GM21390 (cell line): ENCODE measurements around the gene CD8B.
A peak's percentile ranks its signal among the peaks of the same experiment; 100 is the strongest.
"Not testable (repeated sequence)": the region's sequence is repeated elsewhere in the genome, so short reads cannot be mapped to it uniquely, and the experiment has no call there.

Source experiments
- ATAC-seq: cut with Tn5 transposase; IDR thresholded peaks from one replicate; pipeline ENCODE4 v1.9.1; 2021; ENCODE audit not compliant: unreplicated experiment

The CD8B gene

DNA sequence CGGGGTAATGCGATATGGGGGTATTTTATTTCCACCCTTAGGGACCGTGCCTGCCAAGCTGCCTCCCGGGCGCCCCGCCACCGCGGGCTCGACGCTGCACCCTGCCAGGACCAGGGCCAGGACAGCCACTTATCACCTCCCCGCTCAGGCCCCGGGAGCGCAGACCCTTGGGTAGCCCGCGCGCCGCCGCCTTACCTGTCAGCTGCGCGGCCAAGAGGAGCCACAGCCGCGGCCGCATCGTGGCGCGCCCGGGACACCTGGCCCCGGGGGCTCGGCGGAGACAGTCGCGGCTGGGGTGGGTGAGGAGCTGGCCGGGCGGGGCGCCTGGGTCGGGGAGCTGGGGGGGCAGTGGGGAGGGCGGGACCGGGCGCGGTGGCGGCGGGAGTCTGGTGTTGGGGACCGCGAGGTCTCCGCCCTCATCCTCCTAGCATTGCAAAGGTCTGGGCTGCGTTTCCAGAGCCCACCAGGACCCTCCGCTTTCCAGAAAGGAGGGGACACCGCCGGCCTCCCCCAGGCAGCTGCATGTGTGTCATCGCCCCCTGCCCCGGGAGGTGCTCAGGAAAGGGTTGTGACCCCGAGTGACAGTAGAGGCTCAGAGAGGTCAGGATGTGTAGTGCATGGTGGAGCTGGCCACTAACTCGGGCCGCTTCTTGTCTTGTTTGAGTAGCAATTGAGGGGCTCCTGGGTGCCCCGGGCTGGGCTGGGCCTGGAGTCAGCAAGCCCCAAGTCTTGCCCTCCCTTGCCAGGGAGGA, at the start of gene CD8B:
CD8B (minus strand) TSS at position 259 of the 752 bp plus-strand sequence; CDS start at position 238, 21 bp downstream.
- not testable (repeated sequence) for ATAC-seq

DNA sequence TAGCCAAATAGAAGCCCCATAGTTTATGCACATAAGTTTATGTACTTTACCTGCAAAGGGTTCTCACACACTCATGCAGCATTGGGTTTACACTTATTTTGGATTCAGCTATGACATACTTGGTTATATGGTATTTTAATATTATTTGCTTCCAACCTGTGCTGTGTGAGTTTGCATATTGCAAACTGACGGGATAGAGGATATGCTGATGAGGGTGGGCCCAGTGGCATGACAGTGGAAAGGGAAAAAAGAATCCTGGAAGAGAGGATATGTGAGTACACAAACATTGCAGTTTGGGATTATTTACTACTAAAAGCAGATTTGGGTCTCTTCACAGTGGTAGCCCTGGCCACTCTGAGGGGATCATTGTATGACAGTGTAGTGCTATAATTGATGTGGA, 44.2 kb upstream of the CD8B start:
- ATAC-seq = not testable (repeated sequence)

DNA sequence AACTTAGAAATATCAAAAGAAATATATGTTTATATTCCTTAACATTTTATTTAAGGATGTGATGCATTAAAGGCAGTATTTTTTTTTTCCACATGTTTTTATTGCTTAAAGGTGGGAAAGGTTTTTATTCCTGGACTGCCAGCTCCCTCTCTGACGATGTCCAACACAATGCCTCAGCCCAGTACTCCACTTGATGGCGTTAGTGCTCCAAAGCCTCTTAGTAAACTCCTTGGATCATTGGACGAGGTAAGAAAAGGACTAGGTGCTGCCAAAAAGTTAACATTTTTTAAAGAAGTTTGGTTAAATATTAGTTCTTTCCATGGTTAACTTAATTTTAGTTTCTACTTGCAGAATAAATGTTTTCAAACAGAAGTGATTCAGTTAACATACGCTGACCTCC, 39.0 kb upstream of the CD8B start:
- not testable (repeated sequence) for ATAC-seq

DNA sequence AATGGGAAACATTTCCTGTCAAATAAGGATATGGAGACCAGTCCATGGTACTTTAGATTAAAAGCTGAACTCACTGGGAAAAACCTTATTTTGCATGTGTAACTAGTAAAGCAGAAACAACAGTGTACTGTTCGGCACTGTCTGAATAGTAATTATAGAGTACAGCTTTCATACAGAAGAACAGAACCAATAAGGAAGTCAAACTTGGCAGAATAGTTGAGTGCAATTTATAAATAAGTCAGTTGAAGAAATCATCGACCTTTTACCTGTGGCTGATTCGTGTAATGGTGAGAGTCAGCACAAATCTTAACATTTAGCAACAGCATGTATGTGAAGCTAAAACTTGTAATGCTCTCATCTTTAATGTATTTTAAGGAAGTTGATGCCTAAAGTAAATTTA, 24.3 kb upstream of the CD8B start:
- ATAC-seq = peak; percentile 76

- ATAC-seq = not testable (repeated sequence)
These were observed 21.2 kb upstream of the CD8B start for GRCh38 chr2:86882865-86883264.

GRCh38 chr2:86882118-86882665, 20.5 kb upstream of the CD8B start:
- not testable (repeated sequence) for ATAC-seq

- ATAC-seq = not testable (repeated sequence)
These were observed 17.3 kb upstream of the CD8B start for GRCh38 chr2:86878986-86879385.

- ATAC-seq = not testable (repeated sequence)
These were observed 9.3 kb upstream of the CD8B start for GRCh38 chr2:86870941-86871340.

DNA sequence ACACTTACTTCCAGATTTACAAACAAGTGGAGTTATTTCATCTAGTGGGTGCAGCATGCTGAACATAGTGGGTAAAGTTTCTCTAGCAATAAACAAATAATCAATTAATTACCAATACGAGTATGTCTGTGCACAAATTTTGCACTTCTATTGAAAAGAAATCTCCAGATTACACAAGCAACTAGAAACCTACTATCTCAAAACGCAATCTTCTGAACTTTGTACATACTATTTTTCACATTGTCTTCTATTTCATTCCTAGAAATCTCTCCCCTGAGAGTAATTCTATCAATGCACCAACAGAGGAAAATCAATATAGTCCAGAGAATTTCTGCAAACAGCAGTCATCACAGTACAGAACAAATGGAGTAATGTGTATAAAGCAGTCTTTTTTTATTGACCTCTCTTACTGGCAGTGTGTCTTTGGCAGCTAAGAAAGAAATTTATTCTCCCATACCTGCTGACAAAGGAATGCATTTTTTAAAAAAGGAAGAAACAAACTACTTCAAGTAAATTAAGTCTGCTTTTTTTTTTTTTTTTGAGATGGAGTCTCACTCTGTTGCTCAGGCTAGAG, 7.3 kb upstream of the CD8B start:
- ATAC-seq = not testable (repeated sequence)

DNA sequence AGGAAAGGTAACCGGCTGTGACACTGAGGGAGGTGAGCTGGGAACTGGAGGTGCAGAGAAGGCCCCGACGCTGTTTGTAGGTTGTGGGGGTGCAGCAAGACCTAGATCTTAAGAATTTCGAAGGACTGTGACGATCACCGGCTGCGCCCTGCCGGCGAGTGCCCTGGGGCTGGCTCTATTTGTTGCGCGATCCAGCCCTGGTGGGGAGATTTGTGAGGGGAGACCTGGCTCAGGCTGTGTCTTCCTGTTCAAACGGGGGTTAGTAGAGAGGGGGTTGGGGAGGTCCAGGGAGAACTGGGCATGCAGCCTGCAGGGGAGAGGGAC, 656 bp upstream of the CD8B start:
- not testable (repeated sequence) for ATAC-seq

DNA sequence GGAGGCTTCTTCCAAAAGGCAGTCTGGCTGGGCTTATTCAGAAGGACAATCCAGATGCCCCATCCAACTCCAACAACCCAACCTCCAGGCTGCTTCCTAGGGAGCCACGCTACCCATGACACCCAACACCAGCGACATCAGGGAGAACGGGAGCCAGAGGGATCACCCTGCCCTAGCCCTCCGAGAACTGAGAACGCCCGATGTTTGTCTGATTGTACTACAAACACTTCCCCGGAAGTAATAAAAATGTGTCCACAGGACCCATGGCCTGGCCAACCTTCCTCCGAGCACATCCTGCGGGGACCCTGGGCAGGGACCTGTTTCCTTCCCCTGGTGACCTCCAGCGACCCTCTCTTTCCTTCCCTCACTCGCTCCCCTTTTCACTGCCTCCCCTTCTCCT, 511 bp downstream of the CD8B start:
- not testable (repeated sequence) for ATAC-seq

DNA sequence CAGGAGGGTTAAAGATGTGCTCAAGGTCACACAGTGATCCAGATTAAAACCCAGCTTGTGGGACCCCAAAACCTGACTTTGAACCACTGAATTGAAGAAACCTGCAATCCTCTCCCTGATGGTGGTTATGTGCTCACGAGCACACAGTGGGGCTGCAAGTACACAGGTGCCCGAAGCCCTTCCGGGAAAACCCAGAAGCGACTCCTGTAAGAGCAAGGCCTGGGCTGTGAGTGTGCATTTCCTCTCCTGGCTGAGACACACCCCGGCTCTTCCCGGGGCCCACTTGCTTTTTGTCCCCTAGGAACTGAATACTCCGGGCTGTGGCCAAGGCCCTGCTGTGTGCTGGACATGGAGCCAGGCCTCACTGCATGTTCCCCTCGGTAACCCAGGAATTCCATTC, 1.1 kb downstream of the CD8B start:
- ATAC-seq = not testable (repeated sequence)

GRCh38 chr2:86857688-86858087, 4.0 kb downstream of the CD8B start:
- ATAC-seq = not testable (repeated sequence)

DNA sequence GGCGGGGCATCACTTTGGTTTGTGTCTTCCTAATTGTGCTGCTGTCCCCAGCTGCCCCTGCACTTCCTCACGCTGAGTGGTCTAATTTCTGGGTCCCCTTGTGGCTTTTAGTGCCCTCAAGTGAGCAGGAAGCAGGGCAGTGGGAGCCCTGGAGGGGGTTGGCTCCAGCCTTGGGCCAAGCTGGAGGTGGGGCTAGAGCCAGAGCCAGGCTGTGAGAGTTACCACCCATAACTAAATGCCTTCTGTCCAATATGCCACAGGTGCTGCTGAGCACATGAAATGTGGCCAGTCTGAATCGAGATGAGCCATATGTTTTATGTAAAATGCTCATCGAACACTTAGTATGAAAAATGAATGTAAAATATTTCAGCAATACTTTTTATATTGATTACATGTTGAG, 5.2 kb downstream of the CD8B start:
- not testable (repeated sequence) for ATAC-seq

DNA sequence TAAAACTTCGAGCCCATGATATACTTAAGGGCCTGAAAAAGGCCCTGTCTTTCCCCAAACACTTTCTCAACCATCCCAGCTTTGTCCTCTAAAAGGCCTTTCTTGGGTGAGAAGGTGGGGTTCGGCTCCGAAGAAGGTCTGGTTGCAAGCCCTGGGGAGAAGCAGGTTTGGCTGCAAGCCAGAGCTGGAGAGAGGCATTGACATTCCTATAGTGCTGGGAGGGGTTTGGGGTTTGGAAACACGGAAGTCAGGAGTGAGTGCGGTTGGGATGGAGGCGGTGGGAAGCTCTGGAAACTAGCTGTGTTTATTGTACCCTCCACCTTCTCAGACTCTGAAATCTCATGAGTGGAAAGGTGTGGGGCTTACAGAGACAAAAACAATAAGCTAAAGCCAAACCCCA, 5.7 kb downstream of the CD8B start:
- ATAC-seq = not testable (repeated sequence)

- not testable (repeated sequence) for ATAC-seq
These were observed 10.1 kb downstream of the CD8B start for GRCh38 chr2:86851581-86851980.

- not testable (repeated sequence) for ATAC-seq
These were observed 19.0 kb downstream of the CD8B start for GRCh38 chr2:86842607-86843234.

- ATAC-seq = not testable (repeated sequence)
These were observed 20.4 kb downstream of the CD8B start for GRCh38 chr2:86841330-86841729.

DNA sequence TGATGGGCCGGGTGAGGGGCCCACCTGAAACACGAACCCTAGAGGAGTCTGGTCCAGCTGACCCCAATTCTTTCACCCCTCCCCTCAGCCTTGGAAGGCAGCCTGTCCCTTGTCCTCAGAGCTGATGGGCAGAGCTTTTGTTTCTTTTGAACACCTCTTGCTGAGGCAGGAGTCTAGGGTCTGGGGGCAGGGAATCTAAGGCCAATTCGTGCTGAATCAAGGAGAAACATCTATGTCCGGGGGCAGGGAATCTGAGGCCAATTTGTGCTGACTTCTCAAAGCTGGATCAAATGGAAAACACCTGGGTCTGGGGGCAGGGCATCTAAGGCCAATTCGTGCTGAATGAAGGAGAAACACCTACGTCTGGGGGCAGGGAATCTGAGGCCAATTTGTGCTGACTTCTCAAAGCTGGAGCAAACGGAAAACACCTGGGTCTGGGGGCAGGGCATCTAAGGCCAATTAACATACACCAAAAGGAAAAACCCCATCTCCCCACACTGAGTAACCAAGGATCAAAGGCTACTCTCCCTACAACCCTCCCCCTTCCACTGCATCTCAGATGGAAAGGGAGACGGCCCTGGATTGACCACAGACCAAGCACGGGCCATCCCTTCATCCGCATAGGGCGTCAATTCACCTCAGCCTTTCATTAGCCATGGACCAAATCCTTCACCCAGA, 21.7 kb downstream of the CD8B start:
- ATAC-seq = not testable (repeated sequence)

GRCh38 chr2:86839455-86839854, 22.2 kb downstream of the CD8B start:
- ATAC-seq = not testable (repeated sequence)

DNA sequence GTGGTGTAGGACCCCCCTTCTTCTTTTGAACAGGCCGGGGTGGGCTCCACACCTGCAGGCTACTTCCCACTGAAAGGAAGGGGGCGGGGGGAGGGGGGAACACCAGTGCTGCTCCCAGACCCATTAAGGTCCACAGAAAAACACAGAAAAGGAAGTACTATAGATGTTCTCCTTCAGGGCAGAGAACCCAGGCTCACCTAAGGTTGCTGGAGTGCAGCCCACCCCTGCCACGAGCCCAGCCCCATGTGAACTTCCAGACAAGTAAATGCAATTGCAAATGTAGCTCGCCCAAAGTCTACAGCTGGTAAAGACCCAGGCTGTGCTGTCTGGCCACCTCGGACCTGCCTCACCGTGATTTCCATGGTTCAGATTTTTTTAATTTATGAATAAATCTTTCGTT, 24.0 kb downstream of the CD8B start:
- not testable (repeated sequence) for ATAC-seq
